ENCODE measurements around the gene ZNF205. TPM values are rescaled to one million over a fixed set of nuclear protein-coding genes. Genes with fewer than 3 reads are reported as not detected.

ZNF205 gene
- total RNA-seq, 1 donor from 2014 or later = 15.4 TPM

DNA sequence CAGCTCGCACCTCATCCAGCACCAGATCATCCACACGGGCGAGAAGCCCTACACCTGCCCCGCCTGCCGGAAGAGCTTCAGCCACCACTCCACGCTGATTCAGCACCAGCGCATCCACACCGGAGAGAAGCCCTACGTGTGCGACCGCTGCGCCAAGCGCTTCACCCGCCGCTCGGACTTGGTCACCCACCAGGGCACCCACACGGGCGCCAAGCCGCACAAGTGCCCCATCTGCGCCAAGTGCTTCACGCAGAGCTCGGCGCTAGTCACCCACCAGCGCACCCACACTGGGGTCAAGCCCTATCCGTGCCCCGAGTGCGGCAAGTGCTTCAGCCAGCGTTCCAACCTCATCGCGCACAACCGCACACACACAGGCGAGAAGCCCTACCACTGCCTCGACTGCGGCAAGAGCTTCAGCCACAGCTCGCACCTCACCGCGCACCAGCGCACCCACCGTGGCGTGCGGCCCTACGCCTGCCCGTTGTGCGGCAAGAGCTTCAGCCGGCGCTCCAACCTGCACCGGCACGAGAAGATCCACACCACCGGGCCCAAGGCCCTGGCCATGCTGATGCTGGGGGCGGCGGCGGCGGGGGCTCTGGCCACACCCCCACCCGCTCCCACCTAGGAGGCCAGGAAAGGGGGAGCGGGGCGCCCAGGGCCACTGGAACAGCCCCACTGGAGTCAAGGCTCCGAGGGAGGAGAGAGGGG is 7.5 kb downstream of the ZNF205 start:
- peaks cover 5% of the 10 kb centered on the region for H3K4me1 ChIP-seq (ENCODE audit: insufficient read depth, low read length)
- H3K9ac ChIP-seq (ENCODE audit: low read length) = no peak overlapping the region
- no peaks in the 10 kb centered on the region for H3K27me3 ChIP-seq (ENCODE audit: insufficient read depth, low read length)
- Mint-ChIP-seq H3K4me3 (ENCODE audit: unreplicated experiment) (no peak overlapping the region), H3K9me3 (ENCODE audit: unreplicated experiment) (no peaks in the 10 kb centered on the region), H3K4me1 (ENCODE audit: low read depth, unreplicated experiment) (peaks cover 8% of the 10 kb centered on the region), H3K27me3 (ENCODE audit: low read depth, unreplicated experiment) (no peaks in the 10 kb centered on the region), H3K36me3 (ENCODE audit: low read depth, unreplicated experiment) (no peaks in the 10 kb centered on the region), H3K27ac (ENCODE audit: unreplicated experiment) (no peak overlapping the region)
- H3K27ac ChIP-seq (ENCODE audit: low read depth, low read length) = no peak overlapping the region
- DNase-seq (ENCODE audit: low read depth) (no peak), FAIRE-seq (no peak)
- H3K9me3 ChIP-seq (ENCODE audit: insufficient read depth, low read depth, low read length) = no peaks in the 10 kb centered on the region
- no peak overlapping the region for H3K4me2 ChIP-seq (ENCODE audit: low read length)
- H3K79me2 ChIP-seq (ENCODE audit: insufficient read depth, low read length) = no peaks in the 10 kb centered on the region
- TF ChIP-seq CTCF (IDR thresholded peaks at IDR 0.05; ENCODE audit: insufficient read depth, low read depth, low read length) = no peak
- no peak for TF ChIP-seq EZH2 (IDR thresholded peaks at IDR 0.05; ENCODE audit: insufficient read depth, low read length)
- H4K20me1 ChIP-seq (ENCODE audit: insufficient read depth, low read length) = no peaks in the 10 kb centered on the region
- H3K36me3 ChIP-seq (ENCODE audit: insufficient read depth, low read length) = peaks cover 3% of the 10 kb centered on the region
- no peak overlapping the region for H2AFZ ChIP-seq (ENCODE audit: low read depth, low read length)
- H3K4me3 ChIP-seq (ENCODE audit: insufficient read depth, low read depth, low read length) = no peak overlapping the region

GRCh38 chr16:3120435-3120834 is 8.0 kb downstream of the ZNF205 start:
- no peaks in the 10 kb centered on the region for H3K36me3 ChIP-seq (ENCODE audit: insufficient read depth, low read length)
- Mint-ChIP-seq H3K9me3 (ENCODE audit: unreplicated experiment) (no peaks in the 10 kb centered on the region), H3K4me3 (ENCODE audit: unreplicated experiment) (no peak overlapping the region), H3K4me1 (ENCODE audit: low read depth, unreplicated experiment) (peaks cover 8% of the 10 kb centered on the region), H3K27me3 (ENCODE audit: low read depth, unreplicated experiment) (no peaks in the 10 kb centered on the region), H3K27ac (ENCODE audit: unreplicated experiment) (no peak overlapping the region), H3K36me3 (ENCODE audit: low read depth, unreplicated experiment) (no peaks in the 10 kb centered on the region)
- no peak overlapping the region for H3K27ac ChIP-seq (ENCODE audit: low read depth, low read length)
- H3K9ac ChIP-seq (ENCODE audit: low read length) = no peak overlapping the region
- H3K4me2 ChIP-seq (ENCODE audit: low read length) = no peak overlapping the region
- H3K4me1 ChIP-seq (ENCODE audit: insufficient read depth, low read length) = peaks cover 5% of the 10 kb centered on the region
- TF ChIP-seq CTCF (IDR thresholded peaks at IDR 0.05; ENCODE audit: insufficient read depth, low read depth, low read length) (no peak), EZH2 (IDR thresholded peaks at IDR 0.05; ENCODE audit: insufficient read depth, low read length) (no peak)
- H3K27me3 ChIP-seq (ENCODE audit: insufficient read depth, low read length) = no peaks in the 10 kb centered on the region
- FAIRE-seq (no peak), DNase-seq (ENCODE audit: low read depth) (no peak)
- H2AFZ ChIP-seq (ENCODE audit: low read depth, low read length) = no peak overlapping the region
- H4K20me1 ChIP-seq (ENCODE audit: insufficient read depth, low read length) = no peaks in the 10 kb centered on the region
- no peak overlapping the region for H3K4me3 ChIP-seq (ENCODE audit: insufficient read depth, low read depth, low read length)
- H3K79me2 ChIP-seq (ENCODE audit: insufficient read depth, low read length) = no peaks in the 10 kb centered on the region
- H3K9me3 ChIP-seq (ENCODE audit: insufficient read depth, low read depth, low read length) = no peaks in the 10 kb centered on the region

DNA sequence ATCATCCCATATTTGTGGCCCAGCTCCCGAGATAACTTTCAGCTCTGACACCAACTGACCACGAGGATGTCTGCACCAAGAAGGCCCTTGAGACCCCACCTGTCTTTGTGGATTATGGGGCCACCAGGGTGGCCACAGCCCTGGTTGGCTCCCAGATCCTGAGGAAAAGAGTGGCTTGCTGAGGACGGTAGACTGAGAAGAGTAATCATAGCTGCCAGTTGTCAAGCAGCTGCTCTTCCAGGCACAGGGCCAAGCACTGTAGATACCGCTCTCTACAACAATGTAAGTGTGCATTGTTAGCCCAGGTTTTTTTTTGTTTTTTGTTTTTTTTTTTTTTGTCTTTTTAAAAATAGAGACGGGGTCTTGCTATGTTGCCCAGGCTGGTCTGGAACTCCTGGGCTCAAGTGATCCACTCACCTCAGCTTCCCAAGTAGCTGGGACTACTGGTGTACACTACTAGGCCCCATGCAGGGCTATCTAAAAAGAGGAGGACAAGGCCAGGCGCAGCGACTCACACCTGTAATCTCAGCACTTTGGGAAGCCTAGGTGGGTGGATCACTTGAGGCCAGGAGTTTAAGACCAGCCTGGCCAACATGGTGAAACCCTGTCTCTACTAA is 9.6 kb downstream of the ZNF205 start:
- no peak overlapping the region for H3K27ac Mint-ChIP-seq (ENCODE audit: unreplicated experiment)
- no peak for TF ChIP-seq CTCF (IDR thresholded peaks at IDR 0.05; ENCODE audit: insufficient read depth, low read depth, low read length)
- TF ChIP-seq EZH2 (IDR thresholded peaks at IDR 0.05; ENCODE audit: insufficient read depth, low read length) = no peak
- Histone ChIP-seq H3K36me3 (ENCODE audit: insufficient read depth, low read length) (no peaks in the 10 kb centered on the region), H3K4me3 (ENCODE audit: insufficient read depth, low read depth, low read length) (no peak overlapping the region), H4K20me1 (ENCODE audit: insufficient read depth, low read length) (no peaks in the 10 kb centered on the region), H2AFZ (ENCODE audit: low read depth, low read length) (no peak overlapping the region), H3K4me1 (ENCODE audit: insufficient read depth, low read length) (peaks cover 5% of the 10 kb centered on the region), H3K27ac (ENCODE audit: low read depth, low read length) (no peak overlapping the region), H3K79me2 (ENCODE audit: insufficient read depth, low read length) (no peaks in the 10 kb centered on the region), H3K9ac (ENCODE audit: low read length) (no peak overlapping the region), H3K27me3 (ENCODE audit: insufficient read depth, low read length) (no peaks in the 10 kb centered on the region), H3K9me3 (ENCODE audit: insufficient read depth, low read depth, low read length) (no peaks in the 10 kb centered on the region), H3K4me2 (ENCODE audit: low read length) (no peak overlapping the region)
- FAIRE-seq (no peak), DNase-seq (ENCODE audit: low read depth) (no peak)
- H3K27me3 Mint-ChIP-seq (ENCODE audit: low read depth, unreplicated experiment) = no peaks in the 10 kb centered on the region
- no peak overlapping the region for H3K4me3 Mint-ChIP-seq (ENCODE audit: unreplicated experiment)
- peaks cover 8% of the 10 kb centered on the region for H3K4me1 Mint-ChIP-seq (ENCODE audit: low read depth, unreplicated experiment)
- no peaks in the 10 kb centered on the region for H3K9me3 Mint-ChIP-seq (ENCODE audit: unreplicated experiment)
- no peaks in the 10 kb centered on the region for H3K36me3 Mint-ChIP-seq (ENCODE audit: low read depth, unreplicated experiment)
